NCI-H187 treated with DMSO at 0.1 percent for 48 hours (cell line): ENCODE results near the gene KIF5C.

Experiments
- DNase-seq: peaks from one replicate; lab custom pipeline; 2025; lab: John Stamatoyannopoulos, UW

Gene KIF5C

GRCh38 chr2:148990968-148991367, 115.9 kb downstream of the KIF5C start:
- DNase-seq: no peak

DNA sequence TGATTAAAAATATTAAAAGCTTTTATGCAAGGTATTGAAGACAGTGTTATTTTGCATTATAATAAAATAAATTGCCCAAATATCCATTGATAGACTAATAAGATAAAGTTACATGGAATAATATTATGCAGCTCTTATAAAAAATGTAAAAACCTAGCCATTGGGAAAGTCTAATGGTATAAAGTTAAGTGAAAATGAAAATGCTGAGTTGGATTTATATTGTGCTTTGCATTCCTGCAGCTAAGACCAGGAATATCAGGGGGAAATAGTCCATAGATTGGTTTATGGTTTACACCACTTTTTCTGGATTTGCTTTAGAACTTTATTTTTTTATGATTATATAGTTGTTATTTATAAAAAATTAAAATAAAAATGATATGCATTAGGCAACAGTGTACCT, 117.4 kb downstream of the KIF5C start:
- DNase-seq: no peak

- DNase-seq: no peak
Observed at GRCh38 chr2:148993351-148993750, 118.3 kb downstream of the KIF5C start.

DNA sequence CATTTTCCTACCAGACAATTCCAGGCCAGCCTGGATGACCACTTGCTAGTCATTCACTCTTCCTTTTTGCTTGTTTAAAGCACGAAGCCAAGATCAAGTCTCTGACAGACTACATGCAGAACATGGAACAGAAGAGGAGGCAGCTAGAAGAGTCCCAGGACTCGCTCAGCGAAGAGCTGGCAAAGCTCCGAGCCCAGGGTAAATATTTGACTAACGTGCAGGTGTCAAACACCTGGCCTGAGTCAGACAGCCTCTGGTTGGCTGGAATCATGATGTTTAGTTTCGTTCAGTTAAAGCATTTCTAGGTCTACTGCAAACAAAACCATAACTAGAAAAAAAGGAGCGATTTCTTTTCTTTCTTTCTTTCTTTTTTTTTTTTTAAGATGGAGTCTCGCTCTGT, 119.3 kb downstream of the KIF5C start:
- DNase-seq: no peak

- DNase-seq: no peak
Observed at GRCh38 chr2:148996805-148997204, 121.8 kb downstream of the KIF5C start.

DNA sequence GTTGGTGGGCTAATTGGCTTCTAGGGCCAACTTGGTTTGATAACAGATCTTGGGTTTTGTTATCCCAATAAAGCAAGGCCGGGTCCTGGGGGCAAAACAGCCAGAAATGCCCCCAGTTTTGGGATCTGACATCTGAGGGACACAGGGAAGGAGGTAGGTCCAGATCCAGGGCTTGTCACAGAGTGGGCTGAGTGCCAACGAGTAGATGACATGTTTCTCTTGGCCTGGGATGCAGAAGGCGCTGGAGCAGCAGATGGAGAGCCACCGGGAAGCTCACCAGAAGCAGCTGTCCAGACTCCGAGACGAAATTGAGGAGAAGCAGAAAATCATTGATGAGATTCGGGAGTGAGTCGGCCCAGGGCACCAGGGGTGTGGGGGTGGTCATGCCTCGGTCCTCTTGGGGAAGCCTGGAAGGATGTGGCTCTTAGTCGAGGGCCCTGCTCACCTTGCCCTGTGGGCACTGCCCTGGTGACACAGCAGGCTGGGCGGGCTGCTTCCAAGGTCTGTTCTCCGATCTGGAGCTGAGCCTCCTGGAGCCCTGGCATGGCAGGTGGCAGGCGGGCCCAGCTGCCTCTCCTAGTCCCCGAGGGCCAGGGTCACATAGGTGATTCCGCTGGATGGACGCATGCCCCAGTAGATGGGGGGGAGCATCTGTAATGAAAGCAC, 123.3 kb downstream of the KIF5C start:
- DNase-seq: no peak

- no peak for DNase-seq
Observed at GRCh38 chr2:148998831-148999200, 123.8 kb downstream of the KIF5C start.

DNA sequence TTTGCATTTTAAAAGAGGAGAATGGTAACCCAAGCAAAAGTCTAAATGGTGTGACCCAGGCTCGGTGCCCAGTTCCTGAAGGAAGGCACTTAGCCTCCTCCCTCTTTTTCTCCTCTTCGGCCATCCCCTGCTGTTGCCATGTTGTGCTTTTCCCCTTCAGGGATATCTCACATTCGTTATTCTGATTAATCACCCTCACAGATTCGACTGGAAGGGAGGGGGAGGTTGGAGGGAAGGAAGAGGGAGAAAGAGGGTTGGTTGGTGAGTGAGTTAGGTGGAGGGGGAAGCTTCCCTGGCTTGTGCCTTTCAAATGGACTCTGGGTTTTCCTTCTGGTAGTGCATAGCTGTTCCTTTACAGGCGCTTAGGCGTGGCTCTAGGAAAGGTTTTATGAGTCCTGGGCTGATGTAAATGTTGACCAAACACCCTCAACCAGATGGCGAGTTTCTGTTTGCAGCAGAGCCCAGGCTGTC, 124.5 kb downstream of the KIF5C start:
- DNase-seq: no peak

- no peak for DNase-seq
Observed at GRCh38 chr2:149000158-149000938, 125.3 kb downstream of the KIF5C start.

DNA sequence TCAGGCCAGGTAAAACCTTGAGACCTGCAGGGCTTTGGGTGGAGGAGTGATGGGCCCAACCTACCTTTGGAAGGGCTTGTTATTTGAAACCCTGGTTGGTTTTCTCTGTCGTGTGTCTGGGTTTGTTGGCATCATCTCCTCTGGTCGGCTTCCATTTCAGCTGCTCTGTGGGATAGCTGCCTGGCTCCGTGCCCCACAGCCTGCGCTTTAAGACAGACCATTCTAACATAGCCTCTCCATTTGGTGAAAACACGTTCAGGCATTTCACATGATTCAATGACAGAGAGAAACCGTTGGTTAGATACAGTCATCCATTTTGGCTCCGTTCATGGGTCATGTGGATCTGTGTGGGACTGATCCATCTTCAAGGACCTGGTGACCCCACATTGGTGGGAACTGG, 126.5 kb downstream of the KIF5C start:
- DNase-seq: no peak

- DNase-seq: no peak
Observed at GRCh38 chr2:149002378-149002890, 127.4 kb downstream of the KIF5C start.

DNA sequence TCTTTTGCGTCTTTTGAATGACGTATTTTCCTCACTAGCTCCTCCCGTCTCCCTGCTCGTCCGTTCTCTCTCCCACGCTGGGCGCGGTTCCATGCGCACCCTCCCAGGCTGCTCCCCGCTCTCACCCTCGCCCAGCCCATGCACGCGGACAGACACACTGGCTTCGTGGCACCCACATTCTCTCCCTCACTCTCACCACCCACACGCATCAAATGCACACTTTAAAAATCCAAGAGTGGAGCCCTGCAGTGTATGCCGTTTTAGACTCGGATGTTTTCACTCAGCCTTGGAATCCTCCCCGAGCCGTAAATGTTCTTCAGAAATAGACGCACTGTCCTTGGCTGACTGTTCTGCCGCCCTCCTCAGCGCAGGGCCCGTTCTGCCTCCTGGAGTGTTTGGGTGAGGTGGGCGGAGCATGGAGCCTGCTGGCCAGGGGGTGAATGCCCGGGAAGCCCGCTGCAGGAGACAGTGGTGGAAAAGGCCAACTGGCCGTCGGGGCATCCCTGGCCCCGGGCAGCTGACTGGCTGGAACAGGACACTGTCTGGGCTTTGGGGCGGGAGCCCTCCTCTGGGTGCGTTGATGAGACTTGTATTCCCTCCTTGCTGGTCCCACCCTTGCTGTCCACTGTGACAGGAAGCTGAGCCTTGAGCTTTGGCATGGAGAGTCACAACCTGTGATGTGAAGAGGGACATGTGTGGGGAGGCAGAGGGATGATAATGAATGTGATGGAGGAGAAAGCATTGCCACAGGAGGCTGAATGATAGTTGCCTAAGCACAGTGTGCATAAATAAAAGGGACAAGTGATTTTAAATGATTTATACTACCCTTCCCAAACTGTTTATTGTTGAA, 128.1 kb downstream of the KIF5C start:
- DNase-seq: no peak

DNA sequence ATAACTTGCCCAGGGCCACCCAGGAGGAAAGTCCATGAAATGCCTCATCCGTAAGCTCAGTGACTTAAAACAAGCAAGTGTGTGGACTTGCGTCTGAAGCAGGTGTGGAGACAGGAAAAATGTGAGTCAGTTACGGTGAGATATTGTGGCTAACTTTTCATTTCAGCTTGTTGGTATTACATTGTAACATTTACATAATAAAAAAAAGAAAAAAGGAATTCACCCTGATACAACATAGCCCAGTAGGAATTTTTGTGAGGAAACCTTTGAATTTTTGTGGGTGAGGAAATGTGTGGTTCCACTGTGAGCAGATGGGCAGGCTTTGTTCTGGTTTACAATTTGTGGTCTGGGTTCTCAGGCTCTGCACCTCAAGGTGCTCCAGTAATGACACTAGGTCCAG, 129.8 kb downstream of the KIF5C start:
- DNase-seq: no peak

- DNase-seq: no peak
Observed at GRCh38 chr2:149005471-149006077, 130.5 kb downstream of the KIF5C start.

- DNase-seq: no peak
Observed at GRCh38 chr2:149006883-149007543, 132.0 kb downstream of the KIF5C start.

GRCh38 chr2:149008381-149008780, 133.4 kb downstream of the KIF5C start:
- DNase-seq: no peak

DNA sequence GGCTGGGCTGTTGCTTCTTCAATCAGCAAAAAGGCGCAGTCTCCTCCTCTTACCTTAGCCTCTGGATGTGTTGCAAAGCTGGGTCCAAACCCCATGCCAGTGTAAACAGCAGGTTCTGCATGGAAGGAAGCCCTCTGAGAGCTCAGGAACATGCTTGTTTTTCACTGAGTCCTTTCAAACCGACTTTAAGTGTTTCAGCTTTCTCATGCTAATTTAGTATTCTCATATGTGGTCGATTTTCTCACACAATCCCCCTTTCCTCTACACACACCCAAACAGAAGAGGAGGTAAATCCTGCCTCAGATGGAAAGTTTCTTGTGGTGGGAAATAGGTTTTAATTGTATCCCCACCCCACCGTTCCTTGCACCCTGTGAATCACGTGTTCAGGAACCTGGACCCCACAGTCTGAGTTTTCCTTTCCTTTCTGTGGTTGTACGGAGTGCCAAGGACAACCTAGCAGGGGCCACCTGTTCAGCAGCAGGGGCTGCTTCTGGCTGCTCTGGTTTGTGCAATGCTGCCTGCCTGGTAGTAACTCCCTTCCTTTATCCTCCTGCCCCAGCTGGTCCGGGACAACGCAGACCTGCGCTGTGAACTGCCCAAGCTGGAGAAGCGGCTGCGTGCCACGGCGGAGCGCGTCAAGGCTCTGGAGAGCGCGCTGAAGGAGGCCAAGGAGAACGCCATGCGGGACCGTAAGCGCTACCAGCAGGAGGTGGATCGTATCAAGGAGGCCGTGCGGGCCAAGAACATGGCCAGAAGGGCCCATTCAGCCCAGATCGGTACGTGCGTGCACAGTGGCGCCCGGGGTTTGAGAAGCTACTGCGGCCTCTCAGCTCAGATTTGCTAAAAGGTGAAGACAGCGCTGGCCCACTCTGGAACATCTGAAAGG, 134.8 kb downstream of the KIF5C start:
- DNase-seq: no peak

DNA sequence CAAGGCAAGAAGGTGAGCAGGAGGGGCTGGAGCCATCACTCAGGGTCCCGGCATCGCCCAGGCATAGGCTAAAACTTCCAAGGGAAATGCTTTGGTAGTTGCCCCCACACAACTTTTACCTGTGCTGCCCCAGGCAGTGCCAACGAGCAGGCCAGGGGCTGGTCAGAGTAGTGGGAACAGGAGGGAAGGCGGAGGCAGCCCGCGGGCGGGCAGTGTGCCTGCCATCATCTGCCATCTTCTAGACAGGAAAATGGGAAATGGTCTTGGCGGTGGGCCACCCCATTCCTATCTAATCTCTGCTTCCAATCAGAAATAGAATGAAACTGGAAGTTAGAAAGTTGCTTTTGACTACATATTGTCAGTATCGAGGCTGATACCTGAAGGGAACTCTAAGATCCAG, 137.5 kb downstream of the KIF5C start:
- DNase-seq: no peak

DNA sequence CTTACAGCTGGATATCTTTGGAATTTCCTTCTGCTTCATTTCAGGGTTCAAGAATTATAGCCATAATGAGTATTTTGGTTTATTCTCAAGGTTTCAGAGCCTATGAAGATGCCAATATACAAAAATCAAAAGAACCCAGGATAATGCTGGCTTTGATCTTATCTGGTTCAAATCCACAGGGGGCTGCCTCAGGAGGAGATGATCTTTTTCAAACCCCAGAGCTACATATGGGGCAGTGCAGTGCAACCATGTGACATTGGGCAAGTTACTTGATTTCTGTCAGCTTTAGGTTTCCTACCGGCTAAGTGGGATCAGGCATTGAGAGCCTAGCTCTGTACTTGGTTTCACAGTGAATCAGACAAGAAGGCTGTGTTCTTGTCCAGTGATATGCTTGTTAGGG, 140.5 kb downstream of the KIF5C start:
- DNase-seq: no peak

DNA sequence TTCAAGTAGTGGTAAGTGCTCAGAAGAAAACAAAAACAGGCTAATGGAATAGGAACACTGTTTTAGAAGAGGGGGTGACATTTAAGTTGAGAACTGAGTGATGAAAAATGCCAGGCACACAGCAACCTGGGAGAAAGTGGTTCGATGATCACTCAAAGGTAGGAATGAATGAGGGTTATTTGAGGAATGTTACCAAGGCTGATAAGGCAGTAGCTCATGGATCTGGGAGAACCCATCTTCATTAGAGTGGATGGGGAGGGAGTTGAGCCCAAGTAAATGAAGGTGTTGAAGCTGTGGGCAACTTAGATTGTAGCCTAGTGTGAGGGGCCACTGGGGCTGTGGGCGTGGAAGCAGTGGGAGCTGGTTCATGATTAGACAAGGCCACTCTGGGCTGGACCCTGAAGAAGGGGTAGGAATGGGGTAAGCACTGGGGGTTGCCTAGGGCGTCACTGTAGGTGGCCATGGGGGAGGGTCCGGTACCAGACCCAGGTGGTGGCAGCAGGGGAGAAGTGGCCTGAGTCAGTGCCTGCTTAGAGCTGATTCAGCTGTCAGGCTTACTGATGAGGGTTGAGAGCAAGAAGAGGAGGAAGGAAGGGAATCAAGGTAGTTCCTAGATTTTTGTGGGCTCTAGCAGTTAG, 141.0 kb downstream of the KIF5C start:
- no peak for DNase-seq
